Activated T-helper 1 cell treated with Interleukin-2 at 50 U/mL for 16 hours (primary cell): Measurements from ENCODE around the gene ADIG.
"Not testable (repeated sequence)": the region's sequence is repeated elsewhere in the genome, so short reads cannot be mapped to it uniquely, and the experiment has no call there.

ENCODE experiments used
- DNase-seq: peaks from one replicate; pipeline ENCODE4 v3.0.0-alpha.2; 2020; ENCODE audit warnings: low read depth

The ADIG gene

GRCh38 chr20:38573413-38573812, 7.6 kb upstream of the ADIG start:
- no peak for DNase-seq

DNA sequence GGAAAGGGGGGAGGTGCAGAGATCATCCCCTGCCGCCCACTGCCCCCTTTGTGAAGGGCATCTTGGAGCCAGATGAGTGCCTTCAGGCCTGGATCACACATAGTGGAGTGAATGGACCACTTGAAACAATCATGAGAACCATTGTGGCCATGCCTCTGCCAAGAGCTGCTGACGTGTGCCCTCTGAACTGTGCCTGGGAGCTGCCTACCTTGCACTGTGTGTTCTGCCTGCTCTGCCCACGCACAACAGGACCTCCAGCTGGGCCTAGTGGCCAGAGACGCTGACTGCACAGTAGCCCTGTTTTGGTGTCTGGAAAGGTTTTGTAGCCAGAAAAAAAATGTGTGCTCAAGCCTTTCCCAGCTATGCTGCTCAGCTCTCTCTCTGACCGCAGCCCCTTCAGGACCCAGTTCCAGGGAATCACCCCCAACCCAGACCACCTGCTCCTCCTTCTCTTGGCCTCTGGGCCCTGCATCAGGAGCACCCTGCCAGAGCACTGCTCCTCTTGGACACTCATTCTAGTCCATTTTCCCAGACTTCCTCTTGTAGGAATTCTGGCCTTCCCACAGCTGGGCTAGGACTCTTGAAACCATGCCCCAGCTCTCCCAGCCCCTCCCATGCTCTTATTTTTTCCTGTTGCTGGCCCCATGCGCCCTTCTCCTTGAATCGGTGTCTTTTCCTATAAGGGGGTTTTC, 1.6 kb upstream of the ADIG start:
- DNase-seq, result no peak

GRCh38 chr20:38579921-38580320, 1.1 kb upstream of the ADIG start:
- no peak for DNase-seq

DNA sequence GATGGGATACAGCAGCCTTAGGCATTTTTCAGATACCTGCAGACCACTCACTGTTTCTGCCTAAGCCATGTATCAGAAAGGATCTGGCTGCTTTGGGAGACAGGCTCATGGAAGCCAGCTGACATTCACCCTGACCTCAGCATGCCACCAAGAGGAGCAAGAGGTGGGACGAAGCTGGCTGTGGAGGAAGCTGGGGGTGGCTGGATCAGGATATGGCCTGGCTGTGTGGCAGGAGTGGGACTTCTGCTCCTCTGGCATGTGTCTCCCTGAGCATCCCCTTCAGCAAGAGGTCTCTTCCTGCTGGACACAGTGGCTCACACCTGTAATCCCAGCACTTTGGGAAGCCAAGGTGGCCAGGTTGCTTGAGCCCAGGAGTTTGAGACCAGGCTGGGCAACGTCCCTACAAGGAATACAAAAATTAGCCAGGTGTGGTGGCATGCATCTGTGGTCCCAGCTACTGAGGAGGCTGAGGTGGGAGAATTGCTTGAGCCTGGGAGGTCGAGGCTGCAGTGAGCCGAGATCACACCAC, 897 bp downstream of the ADIG start:
- DNase-seq, result no peak

DNA sequence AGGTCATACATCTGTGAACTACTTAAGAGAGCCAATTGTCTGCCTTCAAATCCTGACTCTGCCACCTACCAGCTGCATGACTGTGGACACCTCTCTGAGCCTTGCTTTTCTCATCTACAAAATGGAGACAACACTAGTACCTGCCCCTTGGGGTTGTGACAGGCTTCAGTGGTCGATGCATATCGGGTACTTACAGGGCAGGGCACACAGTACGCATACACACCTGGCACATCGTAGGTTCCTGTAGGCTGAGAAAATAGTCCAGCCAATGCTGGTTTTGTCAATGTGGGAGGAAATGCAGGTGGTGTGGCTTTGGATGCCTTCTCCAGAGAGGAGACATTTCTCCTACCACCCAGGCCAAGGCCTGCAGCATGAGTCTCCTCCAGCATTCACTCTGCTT, 2.3 kb downstream of the ADIG start:
- DNase-seq, result no peak

- DNase-seq, result no peak
Observed at GRCh38 chr20:38584099-38584763, 3.2 kb downstream of the ADIG start.

DNA sequence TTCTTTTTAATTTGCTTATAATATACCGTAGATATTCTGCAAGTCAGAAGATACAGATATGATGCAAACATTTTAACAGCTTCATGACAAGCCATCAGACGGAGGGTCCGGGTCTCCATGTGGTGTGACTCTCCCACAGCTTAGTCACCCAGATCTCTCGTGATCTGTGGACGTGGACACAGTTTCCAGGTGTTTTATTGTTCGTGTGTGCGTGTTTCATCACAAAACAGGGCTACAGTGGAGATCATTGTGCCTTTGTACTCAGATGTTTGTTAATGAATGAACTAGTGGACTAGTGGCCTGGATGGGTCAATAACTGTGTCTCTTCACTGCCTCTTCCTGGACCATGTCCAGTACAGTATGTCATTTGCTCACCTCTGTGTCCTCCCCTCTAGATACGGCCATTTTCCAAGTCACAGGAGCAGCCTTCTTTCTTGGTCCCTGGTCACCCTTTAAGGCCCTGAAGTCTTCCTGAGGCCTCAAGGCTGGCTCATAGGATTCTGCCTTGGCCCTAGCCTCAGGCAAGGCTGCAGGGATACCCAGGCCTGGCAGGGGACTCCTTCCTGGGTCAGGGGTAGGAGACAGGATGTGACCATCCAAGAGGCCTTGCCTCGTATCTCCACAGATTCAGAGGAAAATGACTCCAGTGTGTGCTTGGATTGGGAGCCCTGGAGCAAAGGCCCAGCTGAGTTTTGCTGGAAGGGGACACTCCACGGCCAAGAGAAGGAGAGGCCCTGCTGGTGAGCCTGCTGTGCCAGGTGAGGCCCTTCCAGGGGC, 4.6 kb downstream of the ADIG start:
- DNase-seq, result no peak

DNA sequence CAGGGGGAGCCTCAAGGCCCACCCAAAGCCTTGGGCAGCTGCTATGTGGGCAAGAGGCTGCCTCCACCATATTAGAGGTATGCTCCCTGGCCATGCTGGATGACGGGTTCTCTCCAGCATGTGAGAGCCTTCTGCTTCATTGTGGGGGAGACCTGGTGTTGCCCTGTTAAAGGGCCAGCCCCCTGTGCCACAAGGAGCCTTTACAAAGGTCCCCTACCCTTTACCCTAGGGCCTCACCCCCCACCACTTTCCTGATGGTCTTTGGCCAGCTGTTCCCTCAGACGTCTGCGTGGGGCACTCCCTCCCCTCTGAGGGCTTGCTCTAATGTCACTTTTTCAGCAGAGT, 5.2 kb downstream of the ADIG start:
- no peak for DNase-seq

- DNase-seq, result no peak
Observed at GRCh38 chr20:38588303-38588702, 7.3 kb downstream of the ADIG start.

DNA sequence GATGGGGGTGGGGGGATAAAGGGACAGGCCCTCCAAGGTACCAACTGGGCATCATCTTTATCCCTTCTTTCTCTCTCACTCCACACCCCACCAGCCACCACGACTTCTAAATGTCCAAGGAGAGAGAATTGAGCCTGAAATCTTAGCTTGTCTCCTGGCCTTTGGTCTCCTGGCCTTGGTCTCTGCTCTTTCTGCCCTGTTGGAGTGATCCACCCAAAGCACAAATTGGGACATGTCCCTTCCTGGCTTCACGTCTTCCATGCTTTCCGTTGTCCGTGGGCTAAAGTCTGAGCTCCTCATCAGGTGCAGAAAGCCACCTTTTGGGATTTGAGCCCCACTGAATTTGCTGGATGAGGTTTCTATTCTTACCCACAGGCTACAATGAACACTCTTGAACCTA, 8.4 kb downstream of the ADIG start:
- DNase-seq, result no peak

DNA sequence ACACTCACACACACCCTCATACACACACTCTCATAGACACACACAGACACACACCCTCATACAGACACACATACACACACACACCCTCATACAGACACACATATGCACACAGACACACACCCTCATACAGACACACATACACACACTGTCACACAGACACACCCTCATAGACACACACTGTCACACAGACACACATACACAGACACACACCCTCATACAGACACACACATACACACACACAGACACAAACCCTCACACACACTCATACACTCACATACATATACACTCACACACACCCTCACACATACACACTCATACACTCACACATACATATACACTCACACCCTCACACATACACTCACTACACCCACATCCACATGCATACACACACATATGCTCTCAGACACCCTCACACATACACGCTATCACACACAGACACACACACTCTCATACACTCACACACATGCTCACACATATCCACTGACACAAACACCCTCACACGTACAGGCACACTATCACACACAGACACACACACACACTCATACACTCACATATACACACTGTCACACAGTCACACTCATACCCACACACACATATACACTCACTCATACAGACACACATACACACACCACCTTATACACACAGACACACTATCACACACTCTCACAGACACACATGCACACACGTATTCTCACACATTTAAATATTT, 9.1 kb downstream of the ADIG start:
- DNase-seq, result no peak

DNA sequence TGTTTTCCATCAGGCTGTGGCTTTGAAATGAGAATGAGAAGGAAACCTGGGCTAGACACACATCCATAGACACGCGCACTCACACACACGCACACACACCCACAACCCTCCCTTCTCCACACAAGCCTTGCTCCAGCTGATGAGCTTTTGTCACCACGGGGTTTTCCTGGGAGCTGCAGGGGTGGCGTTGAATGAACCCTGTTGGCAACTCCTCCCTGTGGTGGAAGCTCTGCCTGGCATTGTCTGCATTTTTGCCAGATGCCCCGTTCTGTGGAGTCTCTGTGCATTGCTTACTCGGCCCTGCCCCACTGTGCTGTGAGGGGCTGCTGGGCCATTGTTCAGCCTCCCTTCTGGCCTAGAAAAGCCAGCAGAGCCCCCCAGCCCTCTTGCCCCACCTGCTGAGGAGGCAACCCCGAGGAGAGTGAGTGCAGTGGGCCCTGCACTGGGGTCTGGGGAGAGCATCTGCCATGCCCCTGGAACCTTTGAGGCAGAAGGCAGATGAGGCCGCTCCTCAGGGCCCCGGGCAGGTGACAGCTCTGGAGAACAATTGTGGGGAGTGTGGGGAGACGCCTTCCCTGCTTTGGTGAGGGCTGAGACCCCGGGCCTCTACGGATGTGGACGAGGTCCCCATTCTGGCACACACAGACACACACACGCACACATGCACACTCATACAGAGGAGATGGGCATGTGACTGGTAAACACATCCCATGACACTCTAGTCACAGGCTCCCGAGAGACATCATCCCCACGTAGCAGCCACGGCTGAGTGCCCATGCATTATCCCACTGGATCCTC, 9.9 kb downstream of the ADIG start:
- DNase-seq, result no peak

GRCh38 chr20:38591474-38592410, 10.7 kb downstream of the ADIG start:
- DNase-seq, result no peak

DNA sequence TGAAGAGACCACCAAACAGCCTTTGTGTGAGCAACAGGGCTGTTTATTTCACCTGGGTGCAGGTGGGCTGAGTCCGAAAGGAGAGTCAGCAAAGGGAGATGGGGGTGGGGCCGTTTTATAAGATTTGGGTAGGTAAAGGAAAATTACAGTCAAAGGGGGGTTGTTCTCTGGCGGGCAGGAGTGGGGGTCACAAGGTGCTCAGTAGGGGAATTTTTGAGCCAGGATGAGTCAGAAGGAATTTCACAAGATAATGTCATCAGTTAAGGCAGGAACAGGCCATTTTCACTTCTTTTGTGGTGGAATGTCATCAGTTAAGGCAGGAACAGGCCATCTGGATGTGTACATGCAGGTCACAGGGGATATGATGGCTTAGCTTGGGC, 11.4 kb downstream of the ADIG start:
- DNase-seq, result not testable (repeated sequence)

- DNase-seq, result not testable (repeated sequence)
Observed at GRCh38 chr20:38594281-38594680, 13.3 kb downstream of the ADIG start.

DNA sequence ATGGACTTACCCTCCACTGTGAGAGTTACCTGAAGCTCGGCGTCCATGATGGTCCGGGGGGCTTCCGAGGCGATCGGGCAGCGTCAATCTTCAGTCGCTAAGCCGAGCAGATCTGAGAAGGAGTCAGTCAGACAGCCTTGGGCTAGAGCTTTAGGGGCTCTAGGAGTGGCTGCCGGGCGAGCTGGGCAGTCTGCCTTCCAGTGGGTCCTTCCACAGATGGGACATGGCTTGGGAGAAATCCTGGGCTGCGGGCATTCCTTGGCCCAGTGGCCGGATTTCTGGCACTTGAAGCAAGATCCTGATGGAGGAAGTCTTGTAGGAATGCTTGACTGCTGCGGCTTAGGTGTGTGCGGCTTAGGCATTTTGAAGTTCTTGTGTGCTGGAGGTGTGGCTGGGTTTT, 14.9 kb downstream of the ADIG start:
- not testable (repeated sequence) for DNase-seq

DNA sequence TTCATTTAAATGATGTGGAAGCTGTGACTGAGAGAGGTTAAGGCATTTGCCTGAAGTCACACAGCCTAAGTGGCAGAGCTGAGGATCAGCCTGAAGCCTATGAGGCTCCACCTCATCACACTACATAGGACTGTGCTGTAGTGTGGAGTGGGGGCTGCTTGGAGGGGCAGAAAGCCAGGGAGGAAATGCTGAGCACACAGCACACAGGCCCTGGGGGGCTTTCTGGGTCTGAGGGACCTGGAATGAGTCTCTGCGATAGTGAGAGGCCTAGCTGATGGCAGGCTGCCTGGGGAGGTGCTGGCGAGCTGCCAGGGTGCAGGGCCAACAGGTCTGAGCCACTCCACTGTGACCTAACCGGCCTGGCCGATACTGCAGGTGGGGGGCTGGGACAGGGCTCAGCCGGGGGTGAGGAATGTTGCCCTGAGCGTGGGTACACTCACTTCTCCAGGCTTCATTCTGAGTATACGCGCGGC, 18.4 kb downstream of the ADIG start:
- DNase-seq, result no peak

GRCh38 chr20:38600057-38600456, 19.1 kb downstream of the ADIG start:
- DNase-seq, result no peak

DNA sequence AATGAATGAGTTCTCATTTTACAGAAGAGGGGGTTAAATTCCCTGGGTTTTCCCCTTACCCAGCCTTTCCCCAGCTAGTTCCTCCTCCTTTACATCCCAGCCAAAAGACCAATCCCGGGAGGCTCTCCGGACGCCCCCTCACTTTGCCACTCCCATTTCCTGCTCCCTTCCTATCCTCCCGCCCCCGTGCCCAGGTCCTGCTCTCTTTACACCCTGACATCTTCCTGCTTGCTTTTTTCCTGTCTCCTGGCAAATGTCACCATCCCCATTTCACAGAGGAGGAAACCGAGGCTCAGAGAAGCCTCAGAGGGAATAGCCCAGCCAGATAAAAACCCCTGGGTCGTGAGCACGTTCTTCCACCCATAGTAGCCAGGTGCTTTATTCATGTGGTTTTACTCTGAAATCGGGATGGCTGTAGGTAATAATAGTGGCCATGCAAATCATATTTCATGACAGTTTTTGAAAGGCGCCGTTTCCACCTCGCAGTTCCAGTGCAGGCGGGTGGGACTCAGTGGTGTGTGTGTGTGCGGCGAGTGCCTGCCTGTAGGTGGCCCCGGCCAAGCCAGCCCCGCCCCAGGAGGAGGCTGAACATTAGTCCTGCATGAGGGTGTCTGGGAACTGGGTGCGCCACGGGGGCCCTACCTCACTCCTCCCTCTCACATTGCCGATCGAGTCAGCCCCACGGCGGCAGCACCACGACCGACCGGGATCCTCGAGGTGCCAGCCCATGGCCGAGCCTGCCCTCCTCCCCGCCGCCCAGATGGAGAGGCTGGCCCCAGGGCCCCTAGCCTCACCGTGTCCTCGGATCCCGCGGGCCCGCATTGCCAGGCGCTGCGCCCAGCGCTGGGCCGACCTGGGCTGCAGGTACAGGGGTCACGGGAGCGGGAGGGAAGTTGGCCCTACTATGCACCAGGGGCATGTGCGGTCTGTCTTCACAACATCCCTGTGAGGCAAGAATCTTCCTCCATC, 20.5 kb downstream of the ADIG start, which contains the start of gene ARHGAP40:
TSS of gene ARHGAP40 (plus strand) at position 594 of the 969 bp plus-strand sequence.
- no peak for DNase-seq
